GM12891 (cell line): ENCODE data around the gene NKX6-2.

ENCODE experiments used
- POLR2A ChIP-seq: IDR thresholded peaks from 2 replicates; pipeline ENCODE4 v1.6.1; 2011; ENCODE audit warnings: low read depth, low read length, control low read depth
- POLR2AphosphoS5 ChIP-seq: IDR thresholded peaks from 2 replicates; pipeline ENCODE4 v1.6.1; 2011; ENCODE audit warnings: low read depth, low read length, control low read depth
- POU2F2 ChIP-seq: IDR thresholded peaks from 2 replicates; pipeline ENCODE4 v1.6.1; 2011; ENCODE audit warnings: low read depth, mild to moderate bottlenecking, control low read depth, low read length, moderate library complexity
- SPI1 ChIP-seq: IDR thresholded peaks from 2 replicates; pipeline ENCODE4 v1.6.1; 2011; ENCODE audit warnings: low read depth, low read length, control low read depth

DNA sequence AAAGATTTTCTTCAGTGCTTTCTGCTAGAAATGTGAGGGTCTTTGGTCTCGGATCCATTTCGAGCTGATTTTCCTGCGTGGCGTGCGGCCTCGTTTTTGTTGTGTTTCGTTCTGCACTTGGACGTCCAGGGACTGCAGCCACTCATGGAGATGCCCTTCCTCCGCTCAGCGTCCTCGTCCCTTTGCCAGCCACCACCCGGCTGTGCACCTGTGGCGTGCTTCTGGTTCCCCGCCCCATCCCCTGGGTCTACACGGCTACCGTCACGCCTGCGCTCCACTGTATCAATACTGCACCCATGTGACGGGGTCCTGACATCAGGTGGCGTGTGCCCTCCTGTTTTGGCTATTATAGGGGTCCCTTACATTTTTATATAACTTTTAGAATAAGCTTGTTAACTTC, 42.7 kb upstream of the NKX6-2 start:
- TF ChIP-seq SPI1 (no peak), POLR2AphosphoS5 (no peak), POLR2A (no peak), POU2F2 (no peak)
